GM18511 (cell line): ENCODE results near the gene TTC27.
"Not testable (repeated sequence)": the region's sequence is repeated elsewhere in the genome, so short reads cannot be mapped to it uniquely, and the experiment has no call there.

ENCODE experiments used
- ATAC-seq: cut with Tn5 transposase; IDR thresholded peaks from one replicate; pipeline ENCODE4 v1.9.1; 2021; ENCODE audit warnings: mild to moderate bottlenecking, moderate library complexity; ENCODE audit not compliant: unreplicated experiment

The TTC27 gene

GRCh38 chr2:32627814-32628579, at the start of gene TTC27:
Gene TTC27 (plus strand): TSS chr2:32628050. CDS start chr2:32628293, 243 bp downstream.
- ATAC-seq = peak; percentile 100

- peak; percentile 68 for ATAC-seq
These were observed 36.0 kb upstream of the TTC27 start for GRCh38 chr2:32591669-32592463.

GRCh38 chr2:32594573-32594972, 33.3 kb upstream of the TTC27 start:
- ATAC-seq = no peak

- no peak for ATAC-seq
These were observed 16.5 kb upstream of the TTC27 start for GRCh38 chr2:32611366-32611765.

- ATAC-seq = no peak
These were observed 16.1 kb upstream of the TTC27 start for GRCh38 chr2:32611771-32612170.

GRCh38 chr2:32614084-32614483, 13.8 kb upstream of the TTC27 start:
- ATAC-seq = no peak

- no peak for ATAC-seq
These were observed 10.2 kb upstream of the TTC27 start for GRCh38 chr2:32617599-32618189.

- ATAC-seq = no peak
These were observed 5.1 kb upstream of the TTC27 start for GRCh38 chr2:32622570-32623310.

- ATAC-seq = no peak
These were observed 4.5 kb upstream of the TTC27 start for GRCh38 chr2:32623311-32623706.

GRCh38 chr2:32624812-32625211, 3.0 kb upstream of the TTC27 start:
- ATAC-seq = no peak

- ATAC-seq = no peak
These were observed 1.1 kb upstream of the TTC27 start for GRCh38 chr2:32626639-32627221.

- ATAC-seq = peak; percentile 47
These were observed 423 bp upstream of the TTC27 start for GRCh38 chr2:32627441-32627813.

GRCh38 chr2:32632089-32632488, 4.2 kb downstream of the TTC27 start:
- ATAC-seq = no peak

- ATAC-seq = no peak
These were observed 5.2 kb downstream of the TTC27 start for GRCh38 chr2:32633040-32633439.

GRCh38 chr2:32638548-32638947, 10.7 kb downstream of the TTC27 start:
- not testable (repeated sequence) for ATAC-seq

GRCh38 chr2:32641180-32641579, 13.3 kb downstream of the TTC27 start:
- no peak for ATAC-seq

GRCh38 chr2:32647180-32647651, 19.4 kb downstream of the TTC27 start:
- ATAC-seq = no peak

GRCh38 chr2:32652555-32653209, 24.8 kb downstream of the TTC27 start:
- ATAC-seq = no peak

GRCh38 chr2:32656069-32656468, 28.2 kb downstream of the TTC27 start:
- no peak for ATAC-seq

GRCh38 chr2:32663864-32664263, 36.0 kb downstream of the TTC27 start:
- ATAC-seq = no peak
